Astrocyte of the cerebellum (primary cell): Measurements from ENCODE around the gene FRAS1.

ENCODE experiments used
- DNase-seq: peaks from one replicate; pipeline ENCODE4 v3.0.0-alpha.2; 2011; ENCODE audit warnings: low read depth
- H3K4me3 ChIP-seq: 2 replicates; pipeline ENCODE4 v1.5.1; 2011; ENCODE audit warnings: mild to moderate bottlenecking, low read depth, low read length, moderate library complexity
- CTCF ChIP-seq: IDR thresholded peaks from 2 replicates; pipeline ENCODE4 v1.5.1; 2012; ENCODE audit warnings: low read length, low read depth, moderate library complexity, mild to moderate bottlenecking; ENCODE audit errors: missing control alignments
- in situ Hi-C: cut with HindIII; loops from 2 replicates; pipeline ENCODE4 v1.10.0; 2017; ENCODE audit warnings: low sequenced_read_pairs

The FRAS1 gene

GRCh38 chr4:78024085-78024484 lies 33.0 kb upstream of the FRAS1 start:
- no peak for TF ChIP-seq CTCF
- in situ Hi-C loops: no loop called here
- no peak overlapping the region for H3K4me3 ChIP-seq
- DNase-seq: no peak

- in situ Hi-C loops: no loop called here
- DNase-seq: no peak
Observed at GRCh38 chr4:78024576-78025091, 32.5 kb upstream of the FRAS1 start.

GRCh38 chr4:78031417-78031950 lies 25.6 kb upstream of the FRAS1 start:
- TF ChIP-seq CTCF: no peak
- in situ Hi-C loops: no loop called here
- DNase-seq: no peak
- H3K4me3 ChIP-seq: no peak overlapping the region

More at GRCh38 chr4:78024576-78025091, 32.5 kb upstream of the FRAS1 start:
- H3K4me3 ChIP-seq: no peak overlapping the region
- TF ChIP-seq CTCF: no peak

GRCh38 chr4:78032446-78032845 lies 24.7 kb upstream of the FRAS1 start:
- no peak overlapping the region for H3K4me3 ChIP-seq
- no peak for DNase-seq
- no peak for TF ChIP-seq CTCF
- in situ Hi-C loops: no loop called here

GRCh38 chr4:78032929-78033328 lies 24.2 kb upstream of the FRAS1 start:
- H3K4me3 ChIP-seq: no peak overlapping the region
- no peak for DNase-seq
- TF ChIP-seq CTCF: no peak
- in situ Hi-C loops: no loop called here

- DNase-seq: no peak
- no peak for TF ChIP-seq CTCF
- in situ Hi-C loops: no loop called here
- H3K4me3 ChIP-seq: no peak overlapping the region
Observed at GRCh38 chr4:78033861-78034260, 23.3 kb upstream of the FRAS1 start.
